Measurements from ENCODE around the gene ABCA6. TPM values are rescaled to one million over a fixed set of nuclear protein-coding genes. Genes with fewer than 3 reads are reported as not detected.
A peak's percentile ranks its signal among the peaks of the same experiment; 100 is the strongest.

The ABCA6 gene
- total and polyA plus RNA-seq, 9 of the 15 experiments (the other 6 are each of a cell fraction or from before 2014, with no cell fraction given), result 0.06 to 0.73 (median 0.15) TPM

DNA sequence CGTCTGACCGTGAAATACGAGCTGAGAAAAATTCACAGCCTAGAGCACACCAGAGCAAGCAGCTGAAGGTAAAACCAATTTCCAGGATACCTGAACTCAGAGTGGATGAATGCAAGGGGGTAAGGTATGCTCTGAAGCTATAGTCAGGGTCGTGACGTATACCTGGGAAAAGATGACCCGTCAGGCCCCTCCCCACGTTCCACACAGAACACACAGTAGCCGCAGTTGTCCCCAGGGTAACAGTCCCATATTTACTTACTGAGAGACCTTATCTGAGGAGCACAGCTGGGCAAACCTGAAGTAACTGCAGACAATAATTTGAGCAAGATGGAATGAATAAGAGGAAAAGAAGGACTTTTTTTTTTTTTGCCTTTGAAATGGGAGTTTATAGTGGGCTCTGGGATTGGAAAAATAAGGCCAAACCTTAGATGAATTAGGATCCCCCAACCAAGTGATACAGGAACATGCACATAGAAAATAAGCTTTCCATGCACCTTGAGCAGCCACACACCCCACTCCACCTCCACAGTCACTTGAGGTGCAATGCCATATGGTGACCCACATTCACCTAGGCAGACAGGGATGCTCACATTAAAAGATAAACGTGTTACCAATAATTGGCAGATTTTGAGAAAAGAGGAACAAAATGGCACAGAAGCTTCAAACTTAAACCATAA is 38.0 kb downstream of the ABCA6 start (continued):
- peak; percentile 84 for TF ChIP-seq SOX6 (IDR thresholded peaks at IDR 0.05)
- no peak for TF ChIP-seq ZSCAN32 (CRISPR knock-in tag; IDR thresholded peaks at IDR 0.05)
- TF ChIP-seq GABPA (tag; conservative IDR thresholded peaks at IDR 0.05; ENCODE audit: low read depth), result 0 out of 2 replicates have a peak, but pooled peaks have one; percentile 8
- TF ChIP-seq, protein P1, sequence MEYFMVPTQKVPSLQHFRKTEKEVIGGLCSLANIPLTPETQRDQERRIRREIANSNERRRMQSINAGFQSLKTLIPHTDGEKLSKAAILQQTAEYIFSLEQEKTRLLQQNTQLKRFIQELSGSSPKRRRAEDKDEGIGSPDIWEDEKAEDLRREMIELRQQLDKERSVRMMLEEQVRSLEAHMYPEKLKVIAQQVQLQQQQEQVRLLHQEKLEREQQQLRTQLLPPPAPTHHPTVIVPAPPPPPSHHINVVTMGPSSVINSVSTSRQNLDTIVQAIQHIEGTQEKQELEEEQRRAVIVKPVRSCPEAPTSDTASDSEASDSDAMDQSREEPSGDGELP (CRISPR knock-in tag; IDR thresholded peaks at IDR 0.05; ENCODE audit: borderline replicate concordance), result peak; percentile 86
- TF ChIP-seq ZBTB7A (IDR thresholded peaks at IDR 0.05; ENCODE audit: borderline replicate concordance, control insufficient read depth, low read depth, low read length), result peak; percentile 70; the same call in 1 of the 2 replicates
- TF ChIP-seq BRD9 (IDR thresholded peaks at IDR 0.05; ENCODE audit: low read depth, partially characterized antibody), result no peak
- no peak for TF ChIP-seq ADNP (tag; IDR thresholded peaks at IDR 0.05)
- TF ChIP-seq, protein P2, sequence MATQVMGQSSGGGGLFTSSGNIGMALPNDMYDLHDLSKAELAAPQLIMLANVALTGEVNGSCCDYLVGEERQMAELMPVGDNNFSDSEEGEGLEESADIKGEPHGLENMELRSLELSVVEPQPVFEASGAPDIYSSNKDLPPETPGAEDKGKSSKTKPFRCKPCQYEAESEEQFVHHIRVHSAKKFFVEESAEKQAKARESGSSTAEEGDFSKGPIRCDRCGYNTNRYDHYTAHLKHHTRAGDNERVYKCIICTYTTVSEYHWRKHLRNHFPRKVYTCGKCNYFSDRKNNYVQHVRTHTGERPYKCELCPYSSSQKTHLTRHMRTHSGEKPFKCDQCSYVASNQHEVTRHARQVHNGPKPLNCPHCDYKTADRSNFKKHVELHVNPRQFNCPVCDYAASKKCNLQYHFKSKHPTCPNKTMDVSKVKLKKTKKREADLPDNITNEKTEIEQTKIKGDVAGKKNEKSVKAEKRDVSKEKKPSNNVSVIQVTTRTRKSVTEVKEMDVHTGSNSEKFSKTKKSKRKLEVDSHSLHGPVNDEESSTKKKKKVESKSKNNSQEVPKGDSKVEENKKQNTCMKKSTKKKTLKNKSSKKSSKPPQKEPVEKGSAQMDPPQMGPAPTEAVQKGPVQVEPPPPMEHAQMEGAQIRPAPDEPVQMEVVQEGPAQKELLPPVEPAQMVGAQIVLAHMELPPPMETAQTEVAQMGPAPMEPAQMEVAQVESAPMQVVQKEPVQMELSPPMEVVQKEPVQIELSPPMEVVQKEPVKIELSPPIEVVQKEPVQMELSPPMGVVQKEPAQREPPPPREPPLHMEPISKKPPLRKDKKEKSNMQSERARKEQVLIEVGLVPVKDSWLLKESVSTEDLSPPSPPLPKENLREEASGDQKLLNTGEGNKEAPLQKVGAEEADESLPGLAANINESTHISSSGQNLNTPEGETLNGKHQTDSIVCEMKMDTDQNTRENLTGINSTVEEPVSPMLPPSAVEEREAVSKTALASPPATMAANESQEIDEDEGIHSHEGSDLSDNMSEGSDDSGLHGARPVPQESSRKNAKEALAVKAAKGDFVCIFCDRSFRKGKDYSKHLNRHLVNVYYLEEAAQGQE (IDR thresholded peaks at IDR 0.05; ENCODE audit: borderline replicate concordance), result no peak
- TF ChIP-seq, protein P2 (CRISPR knock-in tag; IDR thresholded peaks at IDR 0.05; ENCODE audit: low read depth), result no peak
- peak; percentile 59; the same call in 1 of the 2 replicates for TF ChIP-seq SMARCC2 (IDR thresholded peaks at IDR 0.05; ENCODE audit: low read depth)
- TF ChIP-seq NR2C1 (IDR thresholded peaks at IDR 0.05), result no peak
- 0 out of 2 replicates have a peak, but pooled peaks have one; percentile 32 for TF ChIP-seq NR2C1 (tag; IDR thresholded peaks at IDR 0.05)
- TF ChIP-seq, protein P3, sequence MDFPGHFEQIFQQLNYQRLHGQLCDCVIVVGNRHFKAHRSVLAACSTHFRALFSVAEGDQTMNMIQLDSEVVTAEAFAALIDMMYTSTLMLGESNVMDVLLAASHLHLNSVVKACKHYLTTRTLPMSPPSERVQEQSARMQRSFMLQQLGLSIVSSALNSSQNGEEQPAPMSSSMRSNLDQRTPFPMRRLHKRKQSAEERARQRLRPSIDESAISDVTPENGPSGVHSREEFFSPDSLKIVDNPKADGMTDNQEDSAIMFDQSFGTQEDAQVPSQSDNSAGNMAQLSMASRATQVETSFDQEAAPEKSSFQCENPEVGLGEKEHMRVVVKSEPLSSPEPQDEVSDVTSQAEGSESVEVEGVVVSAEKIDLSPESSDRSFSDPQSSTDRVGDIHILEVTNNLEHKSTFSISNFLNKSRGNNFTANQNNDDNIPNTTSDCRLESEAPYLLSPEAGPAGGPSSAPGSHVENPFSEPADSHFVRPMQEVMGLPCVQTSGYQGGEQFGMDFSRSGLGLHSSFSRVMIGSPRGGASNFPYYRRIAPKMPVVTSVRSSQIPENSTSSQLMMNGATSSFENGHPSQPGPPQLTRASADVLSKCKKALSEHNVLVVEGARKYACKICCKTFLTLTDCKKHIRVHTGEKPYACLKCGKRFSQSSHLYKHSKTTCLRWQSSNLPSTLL (IDR thresholded peaks at IDR 0.05), result no peak
- TF ChIP-seq CEBPG (CRISPR knock-in tag; IDR thresholded peaks at IDR 0.05), result no peak
- no peak for TF ChIP-seq CEBPG (tag; conservative IDR thresholded peaks at IDR 0.05 in 1 of 2, IDR thresholded peaks at IDR 0.05 in 1 of 2)

Data from K562 (cell line).